CD14-positive monocyte (primary cell): ENCODE data around the gene GHSR. TPM values are rescaled to one million over a fixed set of nuclear protein-coding genes. Genes with fewer than 3 reads are reported as not detected.

Experiments used
- DNase-seq, 3 donors: peaks; one replicate each; pipeline ENCODE4 v3.0.0-alpha.2; 2011 to 2022
- H2AFZ ChIP-seq: 2 replicates; pipeline ENCODE4 v1.6.0; 2012; ENCODE audit warnings: mild to moderate bottlenecking, low read depth, low read length, inconsistent platforms; ENCODE audit not compliant: insufficient read depth, poor library complexity, severe bottlenecking
- H3K27ac ChIP-seq, 2 donors: 1 replicate in 1 of 2; 2 replicates in 1 of 2; pipeline ENCODE4 v1.5.1; 2012 to 2013; ENCODE audit warnings: low read length in 2 of 2, control low read depth in 1 of 2, inconsistent platforms in 1 of 2, low read depth in 1 of 2, mild to moderate bottlenecking in 1 of 2
- H3K27me3 ChIP-seq, 2 donors: one replicate each; pipeline versions ENCODE4 v1.6.0 to v1.6.1; 2011 to 2013; ENCODE audit warnings: low read length in 2 of 2; ENCODE audit not compliant: control insufficient read depth in 2 of 2, insufficient read depth in 2 of 2
- H3K36me3 ChIP-seq, 2 donors: replicated peaks in 1 of 2; 1 replicate in 1 of 2; 2 replicates in 1 of 2; pipeline versions ENCODE4 v1.5.1 to v1.6.1; 2012 to 2013; ENCODE audit warnings: low read length in 2 of 2, control low read depth in 1 of 2, inconsistent platforms in 1 of 2, mild to moderate bottlenecking in 1 of 2; ENCODE audit not compliant: insufficient read depth in 2 of 2, control insufficient read depth in 1 of 2
- H3K4me1 ChIP-seq, 2 donors: 1 replicate in 1 of 2; 2 replicates in 1 of 2; pipeline versions ENCODE4 v1.5.1 to v1.6.1; 2012 to 2013; ENCODE audit warnings: low read length in 2 of 2, control low read depth in 1 of 2, inconsistent platforms in 1 of 2, mild to moderate bottlenecking in 1 of 2, moderate library complexity in 1 of 2; ENCODE audit not compliant: insufficient read depth in 2 of 2, control insufficient read depth in 1 of 2
- H3K4me2 ChIP-seq: replicated peaks from 2 replicates; pipeline ENCODE3; 2012; ENCODE audit warnings: low read length, moderate library complexity, mild to moderate bottlenecking; ENCODE audit not compliant: poor library complexity, severe bottlenecking; ENCODE audit errors: extremely low read depth
- H3K4me3 ChIP-seq, 3 experiments: fragments of 200-600 bp in 1 of 3; sonication (generic) in 1 of 3; replicated peaks in 1 of 3; 1 replicate in 2 of 3; 2 replicates in 1 of 3; pipeline ENCODE4 v1.5.1; 2011 to 2013; ENCODE audit warnings: low read length in 3 of 3, mild to moderate bottlenecking in 3 of 3, control low read depth in 2 of 3, low read depth in 2 of 3, inconsistent platforms in 1 of 3, moderate library complexity in 1 of 3
- H3K79me2 ChIP-seq: 2 replicates; pipeline ENCODE4 v1.6.0; 2012; ENCODE audit warnings: mild to moderate bottlenecking, control low read depth, inconsistent platforms, low read length, moderate library complexity; ENCODE audit not compliant: insufficient read depth
- H3K9ac ChIP-seq: 2 replicates; pipeline ENCODE4 v1.6.0; 2017; ENCODE audit warnings: low read length, mild to moderate bottlenecking; ENCODE audit not compliant: insufficient read depth, poor library complexity, severe bottlenecking
- H3K9me3 ChIP-seq, 2 donors: replicated peaks in 1 of 2; 1 replicate in 1 of 2; 2 replicates in 1 of 2; pipeline versions ENCODE4 v1.5.1 to v1.6.1; 2012 to 2013; ENCODE audit warnings: low read length in 2 of 2, control low read depth in 1 of 2; ENCODE audit not compliant: control insufficient read depth in 1 of 2, insufficient read depth in 1 of 2
- H4K20me1 ChIP-seq: 2 replicates; pipeline ENCODE4 v1.6.0; 2012; ENCODE audit warnings: mild to moderate bottlenecking, low read length, control low read depth, moderate library complexity; ENCODE audit not compliant: insufficient read depth
- H3K27ac Mint-ChIP-seq, 7 donors: one replicate each; pipeline ENCODE4 v1.8.0; 2020; ENCODE audit warnings: mild to moderate bottlenecking in 7 of 7, mixed read lengths in 7 of 7, moderate library complexity in 6 of 7, inconsistent platforms in 2 of 7
- H3K27me3 Mint-ChIP-seq, 3 donors: one replicate each; pipeline ENCODE4 v1.8.0; 2021 to 2022; ENCODE audit warnings: low read depth in 3 of 3, mild to moderate bottlenecking in 3 of 3, mixed read lengths in 3 of 3, moderate library complexity in 3 of 3, inconsistent platforms in 1 of 3
- H3K36me3 Mint-ChIP-seq, 2 donors: one replicate each; pipeline ENCODE4 v1.8.0; 2020; ENCODE audit warnings: mixed read lengths in 2 of 2, inconsistent platforms in 1 of 2, mild to moderate bottlenecking in 1 of 2
- H3K4me1 Mint-ChIP-seq: one replicate; pipeline ENCODE4 v1.8.0; 2020; ENCODE audit warnings: mild to moderate bottlenecking, mixed read lengths
- H3K4me3 Mint-ChIP-seq, 2 donors: one replicate each; pipeline ENCODE4 v1.8.0; 2020; ENCODE audit warnings: mild to moderate bottlenecking in 2 of 2, mixed read lengths in 2 of 2, moderate library complexity in 1 of 2
- H3K9me3 Mint-ChIP-seq, 7 donors: one replicate each; pipeline ENCODE4 v1.8.0; 2020 to 2022; ENCODE audit warnings: mixed read lengths in 7 of 7, mild to moderate bottlenecking in 6 of 7, moderate library complexity in 6 of 7, inconsistent platforms in 2 of 7
- CTCF ChIP-seq: fragments of 200-600 bp; IDR thresholded peaks from one replicate; pipeline ENCODE4 v1.8.0; 2022; ENCODE audit warnings: antibody characterized with exemption, mild to moderate bottlenecking
- WGBS: methylation state at CpG from one replicate; pipeline ENCODE4 v1.1.5; 2013; ENCODE audit warnings: missing lambda C conversion rate; ENCODE audit not compliant: insufficient coverage; 5-methylcytosine and 5-hydroxymethylcytosine counted together
- intact Hi-C, 2 donors: fragments of 100-400 bp; cut with micrococcal nuclease; formaldehyde crosslinking; loops; one replicate each; pipeline versions ENCODE4 v1.15.0 to v1.15.1; 2023
- polyA plus RNA-seq, 3 donors: library from polyadenylated mRNA; depleted of rRNA in 1 of 3; unstranded in 2 of 3; stranded (reverse) in 1 of 3; fragments of 300-500 nt in 2 of 3; fragments of >200 nt in 1 of 3; fragmentation: Illumina TruSeq in 2 of 3; gene quantifications; 1 replicate in 2 of 3; 2 replicates in 1 of 3; pipeline ENCODE4 v1.2.3, GENCODE V29; 2012 to 2021

GHSR gene
- polyA plus RNA-seq, 3 donors: not detected

- Histone ChIP-seq H3K27ac (no peak overlapping the region), H3K27me3 (peaks cover 4 to 7% of the 10 kb centered on the region in 2 donors), H4K20me1 (no peaks in the 10 kb centered on the region), H2AFZ (no peak overlapping the region), H3K79me2 (no peaks in the 10 kb centered on the region), H3K9me3 (no peaks in the 10 kb centered on the region), H3K4me2 (no peak overlapping the region), H3K4me1 (no peaks in the 10 kb centered on the region), H3K36me3 (no peaks in the 10 kb centered on the region), H3K4me3 (no peak overlapping the region), H3K9ac (no peak overlapping the region)
- Mint-ChIP-seq H3K27me3 (peaks cover 12 to 19% (median 13%) of the 10 kb centered on the region in 3 donors), H3K36me3 (no peaks in the 10 kb centered on the region), H3K4me1 (no peaks in the 10 kb centered on the region), H3K4me3 (no peak overlapping the region), H3K27ac (no peak overlapping the region), H3K9me3 (peaks cover 2 to 12% (median 5%) of the 10 kb centered on the region in 7 donors)
- TF ChIP-seq CTCF: no peak
- intact Hi-C loops: no loop called here
- WGBS: 98% methylated on average over 12 of the region's 13 CpGs
- no peak for DNase-seq
These were observed 37.4 kb downstream of the GHSR start for GRCh38 chr3:172410702-172411477.

- Mint-ChIP-seq H3K27ac (no peak overlapping the region), H3K4me3 (no peak overlapping the region), H3K4me1 (no peaks in the 10 kb centered on the region), H3K36me3 (no peaks in the 10 kb centered on the region), H3K27me3 (peaks cover 0 to 9% (median 2%) of the 10 kb centered on the region in 3 donors), H3K9me3 (peaks cover 0 to 7% (median 4%) of the 10 kb centered on the region in 7 donors)
- intact Hi-C loops: no loop called here
- 92% methylated on average over 2 of the region's 3 CpGs for WGBS
- H3K4me2 ChIP-seq: no peak overlapping the region
- no peaks in the 10 kb centered on the region for H3K79me2 ChIP-seq
- H2AFZ ChIP-seq: no peak overlapping the region
- no peak for DNase-seq
- H4K20me1 ChIP-seq: no peaks in the 10 kb centered on the region
- no peaks in the 10 kb centered on the region for H3K4me1 ChIP-seq
- H3K9me3 ChIP-seq: no peaks in the 10 kb centered on the region
- no peak for TF ChIP-seq CTCF
- no peak overlapping the region for H3K27ac ChIP-seq
- H3K4me3 ChIP-seq: no peak overlapping the region
- H3K27me3 ChIP-seq: no peaks in the 10 kb centered on the region
- no peaks in the 10 kb centered on the region for H3K36me3 ChIP-seq
- no peak overlapping the region for H3K9ac ChIP-seq
These were observed 40.4 kb downstream of the GHSR start for GRCh38 chr3:172407872-172408271.
